Progenitor cell of endocrine pancreas (in vitro differentiated cells): Measurements from ENCODE around the gene TAF5. TPM values are rescaled to one million over a fixed set of nuclear protein-coding genes. Genes with fewer than 3 reads are reported as not detected.
"Not testable (repeated sequence)": the region's sequence is repeated elsewhere in the genome, so short reads cannot be mapped to it uniquely, and the experiment has no call there.

Source experiments
- DNase-seq: peaks from one replicate; pipeline ENCODE4 v3.0.0; 2021; ENCODE audit warnings: low spot score; ENCODE audit not compliant: unreplicated experiment
- H3K27ac Mint-ChIP-seq: 2 replicates; pipeline ENCODE4 v1.8.0; 2021; ENCODE audit warnings: mild to moderate bottlenecking, moderate library complexity, mixed read lengths
- H3K27me3 Mint-ChIP-seq: 2 replicates; pipeline ENCODE4 v1.8.0; 2021; ENCODE audit warnings: mixed read lengths
- H3K36me3 Mint-ChIP-seq: 2 replicates; pipeline ENCODE4 v1.8.0; 2022; ENCODE audit warnings: mixed read lengths; ENCODE audit not compliant: insufficient read depth
- H3K4me1 Mint-ChIP-seq: 2 replicates; pipeline ENCODE4 v1.8.0; 2021; ENCODE audit warnings: low read depth, mixed read lengths
- H3K4me3 Mint-ChIP-seq: 2 replicates; pipeline ENCODE4 v1.8.0; 2021; ENCODE audit warnings: low read depth, mild to moderate bottlenecking, moderate library complexity, mixed read lengths
- H3K9me3 Mint-ChIP-seq: 2 replicates; pipeline ENCODE4 v1.8.0; 2021; ENCODE audit warnings: low read depth, mixed read lengths
- CTCF ChIP-seq: fragments of 200-600 bp; sonication (generic); IDR thresholded peaks from one replicate; pipeline ENCODE4 v1.5.0; 2021; ENCODE audit warnings: antibody characterized with exemption, mild to moderate bottlenecking; ENCODE audit not compliant: unreplicated experiment
- total RNA-seq: library from RNA; stranded (reverse); gene quantifications from 2 replicates; pipeline ENCODE4 v1.2.1, GENCODE V29; 2021

The TAF5 gene
- total RNA-seq, 1 donor from 2014 or later: 8.9 TPM

- peaks cover 30% of the 10 kb centered on the region for H3K36me3 Mint-ChIP-seq
- no peaks in the 10 kb centered on the region for H3K27me3 Mint-ChIP-seq
- no peak overlapping the region for H3K4me3 Mint-ChIP-seq
- DNase-seq: no peak
- H3K4me1 Mint-ChIP-seq: no peaks in the 10 kb centered on the region
- TF ChIP-seq CTCF: no peak
- H3K27ac Mint-ChIP-seq: no peak overlapping the region
- no peaks in the 10 kb centered on the region for H3K9me3 Mint-ChIP-seq
These were observed 47.8 kb downstream of the TAF5 start for GRCh38 chr10:103415581-103415980.

GRCh38 chr10:103416436-103417147 lies 48.8 kb downstream of the TAF5 start:
- DNase-seq: peak; percentile 25
- TF ChIP-seq CTCF: peak; percentile 68
- Mint-ChIP-seq H3K27ac (no peak overlapping the region), H3K9me3 (no peaks in the 10 kb centered on the region), H3K4me1 (no peaks in the 10 kb centered on the region), H3K4me3 (no peak overlapping the region), H3K36me3 (peaks cover 34% of the 10 kb centered on the region), H3K27me3 (no peaks in the 10 kb centered on the region)

GRCh38 chr10:103417148-103417469 lies 49.3 kb downstream of the TAF5 start:
- H3K27me3 Mint-ChIP-seq, H3K4me1 Mint-ChIP-seq, H3K4me3 Mint-ChIP-seq, DNase-seq, H3K27ac Mint-ChIP-seq, H3K9me3 Mint-ChIP-seq: not testable (repeated sequence)
- peaks cover 34% of the 10 kb centered on the region for H3K36me3 Mint-ChIP-seq

- DNase-seq: no peak
- no peaks in the 10 kb centered on the region for H3K9me3 Mint-ChIP-seq
- H3K27me3 Mint-ChIP-seq: no peaks in the 10 kb centered on the region
- H3K4me1 Mint-ChIP-seq: no peaks in the 10 kb centered on the region
- TF ChIP-seq CTCF: no peak
- no peak overlapping the region for H3K27ac Mint-ChIP-seq
- H3K4me3 Mint-ChIP-seq: no peak overlapping the region
- peaks cover 39% of the 10 kb centered on the region for H3K36me3 Mint-ChIP-seq
These were observed 49.8 kb downstream of the TAF5 start for GRCh38 chr10:103417601-103418000.

GRCh38 chr10:103419101-103419500 lies 51.3 kb downstream of the TAF5 start:
- DNase-seq: no peak
- no peak for TF ChIP-seq CTCF
- peaks cover 43% of the 10 kb centered on the region for H3K36me3 Mint-ChIP-seq
- H3K27ac Mint-ChIP-seq: no peak overlapping the region
- H3K27me3 Mint-ChIP-seq: no peaks in the 10 kb centered on the region
- H3K4me3 Mint-ChIP-seq: no peak overlapping the region
- no peaks in the 10 kb centered on the region for H3K9me3 Mint-ChIP-seq
- H3K4me1 Mint-ChIP-seq: no peaks in the 10 kb centered on the region

- Mint-ChIP-seq H3K36me3 (peaks cover 32% of the 10 kb centered on the region), H3K27ac (no peak overlapping the region), H3K27me3 (no peaks in the 10 kb centered on the region), H3K4me1 (no peaks in the 10 kb centered on the region), H3K4me3 (no peak overlapping the region), H3K9me3 (no peaks in the 10 kb centered on the region)
- DNase-seq: no peak
- TF ChIP-seq CTCF: no peak
These were observed 56.0 kb downstream of the TAF5 start for GRCh38 chr10:103423748-103424147.
